Fibroblast of villous mesenchyme (primary cell): ENCODE results near the gene IGFBP2. TPM values are rescaled to one million over a fixed set of nuclear protein-coding genes. Genes with fewer than 3 reads are reported as not detected.

Experiments used
- DNase-seq: peaks from one replicate; pipeline ENCODE4 v3.0.0-alpha.2; 2010; ENCODE audit warnings: low read depth
- H3K4me3 ChIP-seq: 2 replicates; pipeline ENCODE4 v1.5.1; 2011; ENCODE audit warnings: low read depth, mild to moderate bottlenecking, low read length
- CTCF ChIP-seq: IDR thresholded peaks from 2 replicates; pipeline ENCODE4 v1.5.1; 2012; ENCODE audit warnings: low read depth, mild to moderate bottlenecking, low read length; ENCODE audit not compliant: insufficient read depth
- total RNA-seq: library from RNA; depleted of rRNA; stranded (reverse); fragments of >200 nt; gene quantifications from 2 replicates; pipeline ENCODE4 v1.2.3, GENCODE V29; 2012

The IGFBP2 gene
- total RNA-seq, 1 donor: 15.5 TPM

- no peak for TF ChIP-seq CTCF
- H3K4me3 ChIP-seq: no peak overlapping the region
- no peak for DNase-seq
Measured at GRCh38 chr2:216615298-216616082, 17.7 kb upstream of the IGFBP2 start.

- no peak for TF ChIP-seq CTCF
- H3K4me3 ChIP-seq: no peak overlapping the region
- no peak for DNase-seq
Measured at GRCh38 chr2:216616083-216616678, 17.0 kb upstream of the IGFBP2 start.

- H3K4me3 ChIP-seq: no peak overlapping the region
- no peak for TF ChIP-seq CTCF
- no peak for DNase-seq
Measured at GRCh38 chr2:216617159-216617815, 15.9 kb upstream of the IGFBP2 start.

GRCh38 chr2:216618785-216619184 is 14.4 kb upstream of the IGFBP2 start:
- H3K4me3 ChIP-seq: no peak overlapping the region
- TF ChIP-seq CTCF: no peak
- DNase-seq: no peak

GRCh38 chr2:216619411-216620393 is 13.5 kb upstream of the IGFBP2 start:
- no peak overlapping the region for H3K4me3 ChIP-seq
- TF ChIP-seq CTCF: no peak
- DNase-seq: peak; percentile 62

GRCh38 chr2:216620786-216621185 is 12.4 kb upstream of the IGFBP2 start:
- H3K4me3 ChIP-seq: no peak overlapping the region
- peak; percentile 55 for DNase-seq
- TF ChIP-seq CTCF: no peak
